Upper lobe of left lung (tissue), 6 donors: Measurements from ENCODE around the gene LARP4B. TPM values are rescaled to one million over a fixed set of nuclear protein-coding genes. Genes with fewer than 3 reads are reported as not detected.
A peak's percentile ranks its signal among the peaks of the same experiment; 100 is the strongest.

Source experiments
- ATAC-seq, 2 donors: fragments of 200-7000 bp; cut with Tn5 transposase; one replicate each; pipeline ENCODE4 v1.9.1; 2022; ENCODE audit warnings: mild to moderate bottlenecking in 2 of 2, moderate library complexity in 2 of 2; ENCODE audit not compliant: low FRiP score in 2 of 2
- DNase-seq, 2 donors: peaks; one replicate each; pipeline ENCODE4 v3.0.0-alpha.2; 2019 to 2020
- H3K27ac ChIP-seq, 4 donors: fragments of 200-600 bp; sonication (generic); one replicate each; pipeline ENCODE4 v1.5.1; 2016 to 2019
- H3K27me3 ChIP-seq, 4 donors: fragments of 200-600 bp; sonication (generic); one replicate each; pipeline ENCODE4 v1.5.1; 2017 to 2019
- H3K36me3 ChIP-seq, 4 donors: fragments of 200-600 bp; sonication (generic); one replicate each; pipeline ENCODE4 v1.5.1; 2016 to 2019
- H3K4me1 ChIP-seq, 4 donors: fragments of 200-600 bp; sonication (generic); one replicate each; pipeline ENCODE4 v1.5.1; 2018 to 2019
- H3K4me3 ChIP-seq, 4 donors: fragments of 200-600 bp; sonication (generic); one replicate each; pipeline ENCODE4 v1.5.1; 2017 to 2019; ENCODE audit warnings: mild to moderate bottlenecking in 2 of 4, moderate library complexity in 1 of 4
- H3K9me3 ChIP-seq, 4 donors: fragments of 200-600 bp; sonication (generic); one replicate each; pipeline ENCODE4 v1.5.1; 2018 to 2019
- CTCF ChIP-seq, 6 experiments: fragments of 450-650 bp in 4 of 6; fragments of 200-600 bp in 2 of 6; sonication (generic) in 2 of 6; IDR thresholded peaks; one replicate each; pipeline ENCODE4 v1.5.1; 2016 to 2019; ENCODE audit warnings: antibody characterized with exemption in 6 of 6
- EP300 ChIP-seq, 4 donors: sonication (generic); formaldehyde crosslinking; IDR thresholded peaks; one replicate each; pipeline ENCODE4 v1.5.1; 2017; ENCODE audit warnings: antibody characterized with exemption in 4 of 4, control low read depth in 2 of 4
- POLR2A ChIP-seq, 4 donors: fragments of 450-650 bp; IDR thresholded peaks; one replicate each; pipeline ENCODE4 v1.5.1; 2016 to 2017; ENCODE audit warnings: antibody characterized with exemption in 4 of 4, mild to moderate bottlenecking in 2 of 4
- POLR2AphosphoS5 ChIP-seq, 2 donors: sonication (generic); formaldehyde crosslinking; IDR thresholded peaks; one replicate each; pipeline ENCODE4 v1.5.1; 2017; ENCODE audit warnings: antibody characterized with exemption in 2 of 2
- WGBS, 2 donors: methylation state at CpG; one replicate each; pipeline ENCODE4 v1.1.5; 2017 to 2018; 5-methylcytosine and 5-hydroxymethylcytosine counted together
- total RNA-seq, 6 donors: library from RNA; depleted of rRNA in 4 of 6; stranded (reverse); fragments of >200 nt in 4 of 6; gene quantifications; one replicate each; pipeline versions ENCODE4 v1.1.0 to v1.2.1, GENCODE V29; 2016 to 2021
- donor health status: DM: no; HTN: no; CAD: no; lungs with moderate emphysema.
- donor health status: DM: no; HTN: yes; CAD: no; lungs with severe emphysema.

LARP4B gene
- total RNA-seq, 6 donors from 2014 or later: 106 to 154 (median 139) TPM

DNA sequence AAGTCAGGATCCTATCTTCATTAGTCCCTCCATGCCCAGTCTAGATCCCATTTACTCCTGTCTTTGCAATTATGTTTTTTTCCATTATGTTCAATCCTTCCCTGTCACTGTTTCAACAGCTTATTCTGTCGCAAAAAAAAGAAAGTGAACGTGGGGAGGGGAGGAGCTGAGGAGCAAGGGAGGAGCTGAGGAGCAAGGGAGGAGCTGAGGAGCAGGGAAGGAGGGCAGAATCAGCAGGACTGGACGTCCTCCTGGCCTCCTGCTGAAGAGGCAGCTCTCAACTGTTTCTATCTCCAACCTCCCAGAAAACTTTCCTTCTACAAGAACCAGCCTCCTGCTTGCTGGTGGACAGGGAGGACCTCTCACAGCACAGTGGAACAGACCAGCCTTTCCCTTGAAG lies 26.0 kb downstream of the LARP4B start:
- peak in 1 of 2 donors; percentile 49 for ATAC-seq
- no peaks in the 10 kb centered on the region for H3K27me3 ChIP-seq

DNA sequence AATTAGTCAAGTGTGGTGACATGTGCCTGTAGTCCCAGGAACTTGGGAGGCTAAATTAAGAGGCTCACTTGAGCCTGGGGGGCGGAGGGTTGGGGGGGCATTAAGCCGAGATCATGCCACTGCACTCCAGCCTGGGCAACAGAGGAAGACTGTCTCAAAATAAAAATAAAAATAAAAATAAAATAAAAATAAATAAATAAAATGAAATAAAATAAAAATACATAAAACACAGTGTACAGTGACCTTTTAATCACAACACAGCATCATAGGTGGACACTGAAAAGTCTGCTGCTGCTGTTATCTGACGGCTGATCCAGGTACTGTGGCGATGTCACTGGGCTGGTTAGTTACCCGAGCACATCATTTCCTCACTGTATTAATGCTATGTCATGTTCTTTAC lies 27.1 kb downstream of the LARP4B start:
- 92 to 99% methylated on average over 5 of the region's 5 CpGs for WGBS, 2 donors
- Histone ChIP-seq H3K4me1 (peaks cover 0 to 11% (median 4%) of the 10 kb centered on the region in 4 donors), H3K27ac (no peak overlapping the region), H3K27me3 (no peaks in the 10 kb centered on the region), H3K4me3 (no peak overlapping the region), H3K9me3 (no peaks in the 10 kb centered on the region), H3K36me3 (peaks cover 0 to 12% (median 10%) of the 10 kb centered on the region in 4 donors)
- ATAC-seq: no peak
- TF ChIP-seq CTCF (IDR thresholded peaks at IDR 0.05) (no peak), EP300 (IDR thresholded peaks at IDR 0.05) (no peak), POLR2A (IDR thresholded peaks at IDR 0.05) (no peak), POLR2AphosphoS5 (IDR thresholded peaks at IDR 0.05) (no peak)
- DNase-seq: no peak

More for the DNA sequence above, 26.0 kb downstream of the LARP4B start:
- no peak for TF ChIP-seq POLR2AphosphoS5 (IDR thresholded peaks at IDR 0.05)
- no peak for TF ChIP-seq EP300 (IDR thresholded peaks at IDR 0.05)
- TF ChIP-seq POLR2A (IDR thresholded peaks at IDR 0.05): no peak
- no peak for TF ChIP-seq CTCF (IDR thresholded peaks at IDR 0.05)
- Histone ChIP-seq H3K27ac (no peak overlapping the region), H3K4me3 (no peak overlapping the region), H3K4me1 (peaks cover 0 to 15% (median 8%) of the 10 kb centered on the region in 4 donors), H3K36me3 (peaks cover 0 to 19% (median 14%) of the 10 kb centered on the region in 4 donors), H3K9me3 (no peaks in the 10 kb centered on the region)
- WGBS, 2 donors: 33 to 41% methylated on average over 3 of the region's 3 CpGs
- no peak for DNase-seq

- H3K4me1 ChIP-seq: peaks cover 0 to 6% (median 5%) of the 10 kb centered on the region in 4 donors
- H3K36me3 ChIP-seq: no peaks in the 10 kb centered on the region
- DNase-seq (no peak), ATAC-seq (no peak)
- TF ChIP-seq EP300 (IDR thresholded peaks at IDR 0.05): no peak
- no peak for TF ChIP-seq CTCF (IDR thresholded peaks at IDR 0.05)
- no peak for TF ChIP-seq POLR2AphosphoS5 (IDR thresholded peaks at IDR 0.05)
- no peak for TF ChIP-seq POLR2A (IDR thresholded peaks at IDR 0.05)
- no peaks in the 10 kb centered on the region for H3K27me3 ChIP-seq
- 85% methylated on average over 2 of the region's 2 CpGs for WGBS, 2 donors
- no peak overlapping the region for H3K27ac ChIP-seq
- no peaks in the 10 kb centered on the region for H3K9me3 ChIP-seq
- no peak overlapping the region for H3K4me3 ChIP-seq
Observed at GRCh38 chr10:898141-898540, 33.4 kb downstream of the LARP4B start.

DNA sequence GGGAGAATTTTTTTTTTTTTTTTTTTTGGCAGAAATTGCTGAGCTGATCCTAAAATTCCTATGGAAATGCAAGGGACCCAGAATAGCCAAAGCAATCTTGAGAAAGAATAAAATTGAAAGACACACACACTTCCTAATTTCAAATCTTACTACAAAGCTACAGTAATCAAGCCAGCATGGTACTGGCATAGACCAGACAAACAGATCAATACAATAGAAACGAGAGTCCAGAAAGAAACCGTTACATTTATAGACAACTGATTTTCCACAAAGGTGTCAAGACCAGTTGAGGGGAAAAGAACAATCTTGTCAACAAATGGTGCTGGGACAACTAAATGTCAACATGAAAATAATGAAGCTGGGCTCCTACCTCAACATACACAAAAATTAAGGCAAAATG lies 34.5 kb downstream of the LARP4B start:
- no peak overlapping the region for H3K4me3 ChIP-seq
- H3K27ac ChIP-seq: no peak overlapping the region
- 91 to 92% methylated on average over 2 of the region's 2 CpGs for WGBS, 2 donors
- no peaks in the 10 kb centered on the region for H3K9me3 ChIP-seq
- TF ChIP-seq POLR2A (IDR thresholded peaks at IDR 0.05) (no peak), CTCF (IDR thresholded peaks at IDR 0.05) (no peak), POLR2AphosphoS5 (IDR thresholded peaks at IDR 0.05) (no peak), EP300 (IDR thresholded peaks at IDR 0.05) (no peak)
- H3K27me3 ChIP-seq: no peaks in the 10 kb centered on the region
- DNase-seq (no peak), ATAC-seq (no peak)
- peaks cover 0 to 6% (median 5%) of the 10 kb centered on the region in 4 donors for H3K4me1 ChIP-seq
- H3K36me3 ChIP-seq: no peaks in the 10 kb centered on the region

DNA sequence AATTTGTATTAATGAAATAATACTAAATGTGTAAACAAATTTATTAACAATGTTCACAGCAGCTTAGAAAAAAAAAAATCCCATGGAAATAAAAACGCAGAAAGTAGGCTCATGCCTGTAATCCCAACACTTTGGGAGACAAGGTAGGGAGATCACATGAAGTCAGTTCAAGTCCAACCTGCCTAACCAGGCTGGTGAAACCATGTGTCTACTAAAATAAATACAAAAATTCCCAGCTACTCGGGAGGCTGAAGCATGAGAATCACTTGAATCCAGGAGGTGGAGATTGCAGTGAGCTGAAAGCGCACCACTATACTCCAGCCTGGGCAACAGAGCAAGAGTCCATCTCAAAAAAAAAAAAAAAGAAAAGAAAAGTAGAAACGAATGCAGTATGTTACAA lies 36.2 kb downstream of the LARP4B start:
- Histone ChIP-seq H3K27ac (no peak overlapping the region), H3K9me3 (no peaks in the 10 kb centered on the region), H3K4me3 (no peak overlapping the region), H3K36me3 (no peaks in the 10 kb centered on the region), H3K4me1 (peaks cover 0 to 6% (median 5%) of the 10 kb centered on the region in 4 donors), H3K27me3 (no peaks in the 10 kb centered on the region)
- ATAC-seq (no peak), DNase-seq (peak in 1 of 2 donors; percentile 31)
- TF ChIP-seq POLR2AphosphoS5 (IDR thresholded peaks at IDR 0.05) (no peak), CTCF (IDR thresholded peaks at IDR 0.05) (no peak), EP300 (IDR thresholded peaks at IDR 0.05) (no peak), POLR2A (IDR thresholded peaks at IDR 0.05) (no peak)
- WGBS, 2 donors: 50 to 73% methylated on average over 4 of the region's 4 CpGs
